HepG2 (cell line): ENCODE measurements around the gene SLC23A3. TPM values are rescaled to one million over a fixed set of nuclear protein-coding genes. Genes with fewer than 3 reads are reported as not detected.
A peak's percentile ranks its signal among the peaks of the same experiment; 100 is the strongest.

Source experiments
- CTCF ChIP-seq: sonication (generic); formaldehyde crosslinking; IDR thresholded peaks from 2 replicates; pipeline ENCODE4 v1.5.0; 2020; ENCODE audit warnings: mild to moderate bottlenecking, missing genetic modification reagents, moderate library complexity
- HNF1B ChIP-seq: sonication (generic); formaldehyde crosslinking; IDR thresholded peaks from 2 replicates; pipeline ENCODE4 v1.5.1; 2020; ENCODE audit warnings: mild to moderate bottlenecking, moderate library complexity, missing genetic modification reagents
- HNRNPL ChIP-seq: fragments of 200-400 bp; formaldehyde crosslinking; IDR thresholded peaks from 2 replicates; pipeline ENCODE4 v1.6.1; 2017; ENCODE audit warnings: mild to moderate bottlenecking, low read depth, low read length
- KAT8 ChIP-seq: IDR thresholded peaks from 2 replicates; pipeline ENCODE4 v1.6.1; 2016; ENCODE audit warnings: missing genetic modification reagents, missing compliant biosample characterization
- KDM3A ChIP-seq: IDR thresholded peaks from 2 replicates; pipeline ENCODE4 v1.6.1; 2018; ENCODE audit warnings: low read depth, missing compliant biosample characterization
- MAFG ChIP-seq: sonication (generic); formaldehyde crosslinking; IDR thresholded peaks from 2 replicates; pipeline ENCODE4 v1.5.1; 2020; ENCODE audit warnings: mild to moderate bottlenecking, missing genetic modification reagents
- MEF2D ChIP-seq: sonication (generic); formaldehyde crosslinking; IDR thresholded peaks from 2 replicates; pipeline ENCODE4 v1.5.1; 2020; ENCODE audit warnings: mild to moderate bottlenecking, missing genetic modification reagents
- MTF1 ChIP-seq: sonication (generic); formaldehyde crosslinking; IDR thresholded peaks from 2 replicates; pipeline ENCODE4 v1.5.0; 2020; ENCODE audit warnings: missing genetic modification reagents
- NFRKB ChIP-seq: fragments of 450-650 bp; IDR thresholded peaks from 2 replicates; pipeline ENCODE4 v1.6.1; 2017
- PAF1 ChIP-seq: IDR thresholded peaks from 2 replicates; pipeline ENCODE4 v1.6.1; 2016; ENCODE audit warnings: missing genetic modification reagents, missing compliant biosample characterization
- PAXIP1 ChIP-seq: sonication (generic); formaldehyde crosslinking; conservative IDR thresholded peaks from 2 replicates; pipeline ENCODE4 v1.4.0; 2020; ENCODE audit warnings: mild to moderate bottlenecking, missing genetic modification reagents, moderate library complexity
- RARA ChIP-seq: IDR thresholded peaks from 2 replicates; pipeline ENCODE4 v1.6.1; 2016; ENCODE audit warnings: missing genetic modification reagents, missing compliant biosample characterization
- ZBTB7A ChIP-seq: sonication (generic); formaldehyde crosslinking; IDR thresholded peaks from 2 replicates; pipeline ENCODE4 v1.8.0; 2022; ENCODE audit warnings: mild to moderate bottlenecking, missing genetic modification reagents
- ZNF24 ChIP-seq: fragments of 450-650 bp; IDR thresholded peaks from 2 replicates; pipeline ENCODE4 v1.6.1; 2017; ENCODE audit warnings: antibody characterized with exemption, mild to moderate bottlenecking
- ZNF292 ChIP-seq: sonication (generic); formaldehyde crosslinking; IDR thresholded peaks from 2 replicates; pipeline ENCODE4 v1.8.1; 2022; ENCODE audit warnings: mild to moderate bottlenecking, low read depth, missing genetic modification reagents, borderline replicate concordance
- ZNF558 ChIP-seq: sonication (generic); formaldehyde crosslinking; IDR thresholded peaks from 2 replicates; pipeline ENCODE4 v1.9.0; 2022; ENCODE audit warnings: mild to moderate bottlenecking, missing genetic modification reagents, borderline replicate concordance
- ZNF572 ChIP-seq: sonication (generic); formaldehyde crosslinking; IDR thresholded peaks from 2 replicates; pipeline ENCODE4 v1.5.1; 2020; ENCODE audit warnings: mild to moderate bottlenecking, missing genetic modification reagents
- ZNF775 ChIP-seq: sonication (generic); formaldehyde crosslinking; IDR thresholded peaks from 2 replicates; pipeline ENCODE4 v1.4.0; 2020; ENCODE audit warnings: missing genetic modification reagents, mild to moderate bottlenecking, moderate library complexity, borderline replicate concordance
- polyA plus RNA-seq, 8 experiments: library from polyadenylated mRNA; depleted of rRNA in 3 of 8; stranded (reverse) in 7 of 8; unstranded in 1 of 8; fragments of >200 nt; fragmentation: Illumina TruSeq in 4 of 8; extraction: Trizol in 4 of 8; gene quantifications; 2 replicates each; pipeline versions ENCODE4 v1.2.1 to v1.2.3, GENCODE V29; 2011 to 2016; ENCODE audit warnings: low read depth in 4 of 8, missing spikeins in 1 of 8, mixed read lengths in 1 of 8; ENCODE audit not compliant: insufficient read depth in 1 of 8
- total RNA-seq, 5 experiments: library from RNA; depleted of rRNA; stranded (reverse); fragments of >200 nt; fragmentation: Illumina TruSeq; extraction: Trizol; gene quantifications; 2 replicates each; pipeline ENCODE4 v1.2.3, GENCODE V29; 2016; ENCODE audit warnings: low read depth in 1 of 5

SLC23A3 gene
- total and polyA plus RNA-seq, 2 of the 13 experiments (the other 11 are each of a cell fraction or from before 2014, with no cell fraction given) = 0.38 to 0.78 TPM

GRCh38 chr2:219175928-219176817, 6.3 kb upstream of the SLC23A3 start (continued):
- TF ChIP-seq ZNF292 (CRISPR knock-in tag) (peak; percentile 51; the same call in 1 of the 2 replicates), ZNF775 (0 out of 2 replicates have a peak, but pooled peaks have one; percentile 16), KAT8 (no peak), KDM3A (CRISPR knock-in tag) (peak; percentile 30; the same call in 1 of the 2 replicates), PAF1 (CRISPR knock-in tag) (no peak), ZNF24 (no peak), CTCF (0 out of 2 replicates have a peak, but pooled peaks have one; percentile 26), HNRNPL (peak; percentile 82; the same call in 1 of the 2 replicates), RARA (CRISPR knock-in tag) (0 out of 2 replicates have a peak, but pooled peaks have one; percentile 2), MTF1 (CRISPR knock-in tag) (no peak), NFRKB (no peak), PAXIP1 (CRISPR knock-in tag) (no peak), ZBTB7A (CRISPR knock-in tag) (peak; percentile 98), ZNF572 (CRISPR knock-in tag) (peak; percentile 95), MAFG (CRISPR knock-in tag) (no peak), ZNF558 (CRISPR knock-in tag) (no peak), HNF1B (CRISPR knock-in tag) (peak; percentile 59; the same call in 1 of the 2 replicates), MEF2D (0 out of 2 replicates have a peak, but pooled peaks have one; percentile 6)
- TF ChIP-seq, all 625 proteins: peak for 38
